ENCODE results near the gene CLSTN1.

The CLSTN1 gene

GRCh38 chr1:9823943-9824701 is at the start of gene CLSTN1:
Gene CLSTN1, minus strand, starts transcription at chr1:9823965. Its CDS starts 232 bp downstream, at chr1:9823733.
- peak within 1 kb of the TSS; percentile 75; the same call in 1 of the 2 replicates for H3K27ac ChIP-seq (ENCODE audit: low read depth, low read length)
- peaks cover 9% of the 10 kb centered on the region for H3K27me3 ChIP-seq (ENCODE audit: control insufficient read depth, insufficient read depth, low read length)
- H3K9ac ChIP-seq (ENCODE audit: low read length), result peak within 1 kb of the TSS; percentile 84
- H3K36me3 ChIP-seq (ENCODE audit: control insufficient read depth, insufficient read depth, low read length), result no peaks in the 10 kb centered on the region
- peaks cover 30% of the 10 kb centered on the region for H3K4me1 ChIP-seq (ENCODE audit: control insufficient read depth, insufficient read depth, low read length)
- H3K9me3 ChIP-seq (ENCODE audit: control insufficient read depth, insufficient read depth, low read depth, low read length), result no peaks in the 10 kb centered on the region
- peak within 1 kb of the TSS; percentile 93 for H3K4me3 ChIP-seq (ENCODE audit: low read depth, low read length)

- Histone ChIP-seq H3K27ac (ENCODE audit: low read depth, low read length) (no peak overlapping the region), H3K4me3 (ENCODE audit: low read depth, low read length) (no peak overlapping the region), H3K9ac (ENCODE audit: low read length) (no peak overlapping the region), H3K36me3 (ENCODE audit: control insufficient read depth, insufficient read depth, low read length) (peaks cover 13% of the 10 kb centered on the region), H3K9me3 (ENCODE audit: control insufficient read depth, insufficient read depth, low read depth, low read length) (no peaks in the 10 kb centered on the region), H3K4me1 (ENCODE audit: control insufficient read depth, insufficient read depth, low read length) (peaks cover 11% of the 10 kb centered on the region), H3K27me3 (ENCODE audit: control insufficient read depth, insufficient read depth, low read length) (no peaks in the 10 kb centered on the region)
These were observed 49.6 kb upstream of the CLSTN1 start for GRCh38 chr1:9873385-9873784.

GRCh38 chr1:9872430-9873165 is 48.8 kb upstream of the CLSTN1 start:
- Histone ChIP-seq H3K4me1 (ENCODE audit: control insufficient read depth, insufficient read depth, low read length) (peaks cover 11% of the 10 kb centered on the region), H3K36me3 (ENCODE audit: control insufficient read depth, insufficient read depth, low read length) (peaks cover 13% of the 10 kb centered on the region), H3K27ac (ENCODE audit: low read depth, low read length) (no peak overlapping the region), H3K27me3 (ENCODE audit: control insufficient read depth, insufficient read depth, low read length) (no peaks in the 10 kb centered on the region), H3K4me3 (ENCODE audit: low read depth, low read length) (no peak overlapping the region), H3K9ac (ENCODE audit: low read length) (no peak overlapping the region), H3K9me3 (ENCODE audit: control insufficient read depth, insufficient read depth, low read depth, low read length) (no peaks in the 10 kb centered on the region)

GRCh38 chr1:9871707-9872425 is 48.1 kb upstream of the CLSTN1 start:
- Histone ChIP-seq H3K27ac (ENCODE audit: low read depth, low read length) (no peak overlapping the region), H3K4me1 (ENCODE audit: control insufficient read depth, insufficient read depth, low read length) (peaks cover 11% of the 10 kb centered on the region), H3K9me3 (ENCODE audit: control insufficient read depth, insufficient read depth, low read depth, low read length) (no peaks in the 10 kb centered on the region), H3K9ac (ENCODE audit: low read length) (no peak overlapping the region), H3K36me3 (ENCODE audit: control insufficient read depth, insufficient read depth, low read length) (peaks cover 13% of the 10 kb centered on the region), H3K4me3 (ENCODE audit: low read depth, low read length) (no peak overlapping the region), H3K27me3 (ENCODE audit: control insufficient read depth, insufficient read depth, low read length) (no peaks in the 10 kb centered on the region)

- Histone ChIP-seq H3K9me3 (ENCODE audit: control insufficient read depth, insufficient read depth, low read depth, low read length) (no peaks in the 10 kb centered on the region), H3K27me3 (ENCODE audit: control insufficient read depth, insufficient read depth, low read length) (no peaks in the 10 kb centered on the region), H3K36me3 (ENCODE audit: control insufficient read depth, insufficient read depth, low read length) (peaks cover 13% of the 10 kb centered on the region), H3K9ac (ENCODE audit: low read length) (no peak overlapping the region), H3K4me1 (ENCODE audit: control insufficient read depth, insufficient read depth, low read length) (peaks cover 11% of the 10 kb centered on the region), H3K4me3 (ENCODE audit: low read depth, low read length) (no peak overlapping the region), H3K27ac (ENCODE audit: low read depth, low read length) (no peak overlapping the region)
These were observed 47.3 kb upstream of the CLSTN1 start for GRCh38 chr1:9871021-9871420.

- Histone ChIP-seq H3K9ac (ENCODE audit: low read length) (no peak overlapping the region), H3K4me1 (ENCODE audit: control insufficient read depth, insufficient read depth, low read length) (peaks cover 9% of the 10 kb centered on the region), H3K36me3 (ENCODE audit: control insufficient read depth, insufficient read depth, low read length) (peaks cover 13% of the 10 kb centered on the region), H3K27me3 (ENCODE audit: control insufficient read depth, insufficient read depth, low read length) (no peaks in the 10 kb centered on the region), H3K27ac (ENCODE audit: low read depth, low read length) (no peak overlapping the region), H3K4me3 (ENCODE audit: low read depth, low read length) (no peak overlapping the region), H3K9me3 (ENCODE audit: control insufficient read depth, insufficient read depth, low read depth, low read length) (no peaks in the 10 kb centered on the region)
These were observed 46.8 kb upstream of the CLSTN1 start for GRCh38 chr1:9870572-9870971.

- no peaks in the 10 kb centered on the region for H3K27me3 ChIP-seq (ENCODE audit: control insufficient read depth, insufficient read depth, low read length)
- H3K4me1 ChIP-seq (ENCODE audit: control insufficient read depth, insufficient read depth, low read length), result peaks cover 3% of the 10 kb centered on the region; the same call in 1 of the 2 replicates
- no peak overlapping the region for H3K4me3 ChIP-seq (ENCODE audit: low read depth, low read length)
- no peaks in the 10 kb centered on the region for H3K9me3 ChIP-seq (ENCODE audit: control insufficient read depth, insufficient read depth, low read depth, low read length)
- H3K27ac ChIP-seq (ENCODE audit: low read depth, low read length), result no peak overlapping the region
- H3K9ac ChIP-seq (ENCODE audit: low read length), result no peak overlapping the region
- H3K36me3 ChIP-seq (ENCODE audit: control insufficient read depth, insufficient read depth, low read length), result peaks cover 13% of the 10 kb centered on the region
These were observed 46.1 kb upstream of the CLSTN1 start for GRCh38 chr1:9869831-9870251.

GRCh38 chr1:9868244-9868590 is 44.5 kb upstream of the CLSTN1 start:
- peaks cover 3% of the 10 kb centered on the region; the same call in 1 of the 2 replicates for H3K4me1 ChIP-seq (ENCODE audit: control insufficient read depth, insufficient read depth, low read length)
- no peak overlapping the region for H3K9ac ChIP-seq (ENCODE audit: low read length)
- H3K27me3 ChIP-seq (ENCODE audit: control insufficient read depth, insufficient read depth, low read length), result no peaks in the 10 kb centered on the region
- H3K36me3 ChIP-seq (ENCODE audit: control insufficient read depth, insufficient read depth, low read length), result peaks cover 13% of the 10 kb centered on the region
- no peaks in the 10 kb centered on the region for H3K9me3 ChIP-seq (ENCODE audit: control insufficient read depth, insufficient read depth, low read depth, low read length)
- H3K4me3 ChIP-seq (ENCODE audit: low read depth, low read length), result no peak overlapping the region
- H3K27ac ChIP-seq (ENCODE audit: low read depth, low read length), result no peak overlapping the region

GRCh38 chr1:9867408-9868243 is 43.9 kb upstream of the CLSTN1 start:
- H3K4me1 ChIP-seq (ENCODE audit: control insufficient read depth, insufficient read depth, low read length), result peaks cover 1% of the 10 kb centered on the region; the same call in 1 of the 2 replicates

GRCh38 chr1:9866836-9867235 is 43.1 kb upstream of the CLSTN1 start:
- no peak overlapping the region for H3K27ac ChIP-seq (ENCODE audit: low read depth, low read length)
- no peaks in the 10 kb centered on the region for H3K27me3 ChIP-seq (ENCODE audit: control insufficient read depth, insufficient read depth, low read length)
- H3K9ac ChIP-seq (ENCODE audit: low read length), result no peak overlapping the region
- H3K4me3 ChIP-seq (ENCODE audit: low read depth, low read length), result no peak overlapping the region
- peaks cover 13% of the 10 kb centered on the region for H3K36me3 ChIP-seq (ENCODE audit: control insufficient read depth, insufficient read depth, low read length)
- no peaks in the 10 kb centered on the region for H3K9me3 ChIP-seq (ENCODE audit: control insufficient read depth, insufficient read depth, low read depth, low read length)
- no peaks in the 10 kb centered on the region for H3K4me1 ChIP-seq (ENCODE audit: control insufficient read depth, insufficient read depth, low read length)

More at GRCh38 chr1:9867408-9868243, 43.9 kb upstream of the CLSTN1 start:
- Histone ChIP-seq H3K9ac (ENCODE audit: low read length) (no peak overlapping the region), H3K9me3 (ENCODE audit: control insufficient read depth, insufficient read depth, low read depth, low read length) (no peaks in the 10 kb centered on the region), H3K27ac (ENCODE audit: low read depth, low read length) (no peak overlapping the region), H3K4me3 (ENCODE audit: low read depth, low read length) (no peak overlapping the region), H3K27me3 (ENCODE audit: control insufficient read depth, insufficient read depth, low read length) (no peaks in the 10 kb centered on the region), H3K36me3 (ENCODE audit: control insufficient read depth, insufficient read depth, low read length) (peaks cover 13% of the 10 kb centered on the region)

Data from HUES6 (cell line).